Stromal cell of bone marrow (primary cell): ENCODE data around the gene MINK1.
"Not testable (repeated sequence)": the region's sequence is repeated elsewhere in the genome, so short reads cannot be mapped to it uniquely, and the experiment has no call there.

ENCODE experiments used
- DNase-seq: peaks from one replicate; pipeline ENCODE4 v3.0.0-alpha.2; 2012; ENCODE audit warnings: low read depth

Gene MINK1

GRCh38 chr17:4846635-4847390, 13.7 kb downstream of the MINK1 start:
- no peak for DNase-seq

DNA sequence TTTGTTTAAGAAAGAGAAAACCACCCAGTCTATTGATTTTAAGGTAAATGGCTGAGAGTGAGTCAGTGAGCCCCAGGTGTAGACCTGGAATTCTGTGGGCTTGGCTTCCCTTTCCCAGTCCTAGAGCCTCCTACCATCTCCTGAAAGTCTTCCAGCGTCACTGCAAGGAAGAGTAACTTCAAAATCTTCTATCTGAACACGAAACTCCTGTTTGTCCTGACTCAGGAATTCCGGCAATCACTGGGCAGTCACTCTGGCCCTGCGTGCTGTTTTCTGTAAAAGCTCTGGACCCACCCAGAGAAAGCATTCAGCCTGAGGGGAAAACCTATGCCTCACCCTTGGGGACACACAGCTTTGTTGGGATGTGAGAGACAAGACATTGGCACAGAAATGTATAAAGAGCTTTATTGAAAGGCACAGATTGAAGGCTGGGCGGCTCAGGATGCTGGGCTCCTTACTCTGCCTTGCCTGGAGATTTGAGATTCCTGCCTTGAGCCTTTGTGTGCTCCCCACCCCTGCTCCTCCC, 15.9 kb downstream of the MINK1 start:
- no peak for DNase-seq

- DNase-seq, result no peak
These were observed 17.1 kb downstream of the MINK1 start for GRCh38 chr17:4850246-4850645.

DNA sequence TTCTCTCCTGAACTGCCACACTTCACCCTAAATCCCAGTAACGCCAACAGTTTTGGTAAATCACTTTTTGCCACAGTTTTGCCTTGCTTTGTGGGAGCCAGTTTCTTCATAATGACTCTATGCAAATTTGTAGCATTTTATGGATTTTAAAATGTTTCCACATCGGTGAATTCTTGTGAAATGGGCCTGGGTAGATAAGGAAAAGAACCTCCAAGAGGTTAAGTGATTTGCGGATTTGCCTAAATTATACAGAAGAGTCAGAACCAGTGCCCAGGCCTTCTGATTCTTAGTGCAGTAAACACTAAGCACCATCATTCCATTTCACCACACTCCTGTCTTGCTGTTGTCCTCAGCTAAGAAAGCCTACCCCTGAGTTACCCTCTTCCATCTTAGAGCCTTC, 17.9 kb downstream of the MINK1 start:
- DNase-seq, result no peak

DNA sequence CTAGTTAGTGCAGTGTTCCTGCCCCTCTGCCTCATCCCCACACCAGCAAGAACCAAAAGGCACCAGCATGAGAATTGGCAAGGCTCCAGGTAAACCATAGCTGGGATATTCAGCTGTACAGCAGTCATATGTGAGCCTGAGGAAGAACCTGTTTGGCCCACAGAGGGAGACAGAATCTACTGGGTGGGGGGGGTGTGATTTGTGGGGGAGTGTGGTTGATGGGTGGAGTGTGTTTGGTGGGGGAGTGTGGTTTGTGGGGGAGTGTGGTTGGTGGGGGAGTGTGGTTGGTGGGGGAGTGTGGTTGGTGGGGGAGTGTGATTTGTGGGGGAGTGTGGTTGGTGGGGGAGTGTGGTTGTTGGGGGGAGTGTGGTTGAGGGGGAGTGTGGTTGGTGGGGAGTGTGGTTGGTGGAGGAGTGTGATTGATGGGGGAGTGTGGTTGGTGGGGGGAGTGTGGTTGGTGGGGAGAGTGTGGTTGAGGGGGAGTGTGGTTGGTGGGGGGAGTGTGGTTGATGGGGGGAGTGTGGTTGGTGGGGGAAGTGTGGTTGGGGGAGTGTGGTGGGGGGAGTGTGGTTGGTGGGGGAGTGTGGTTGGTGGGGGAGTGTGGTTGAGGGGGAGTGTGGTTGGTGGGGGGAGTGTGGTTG, 19.5 kb downstream of the MINK1 start:
- DNase-seq, result peak; percentile 29

DNA sequence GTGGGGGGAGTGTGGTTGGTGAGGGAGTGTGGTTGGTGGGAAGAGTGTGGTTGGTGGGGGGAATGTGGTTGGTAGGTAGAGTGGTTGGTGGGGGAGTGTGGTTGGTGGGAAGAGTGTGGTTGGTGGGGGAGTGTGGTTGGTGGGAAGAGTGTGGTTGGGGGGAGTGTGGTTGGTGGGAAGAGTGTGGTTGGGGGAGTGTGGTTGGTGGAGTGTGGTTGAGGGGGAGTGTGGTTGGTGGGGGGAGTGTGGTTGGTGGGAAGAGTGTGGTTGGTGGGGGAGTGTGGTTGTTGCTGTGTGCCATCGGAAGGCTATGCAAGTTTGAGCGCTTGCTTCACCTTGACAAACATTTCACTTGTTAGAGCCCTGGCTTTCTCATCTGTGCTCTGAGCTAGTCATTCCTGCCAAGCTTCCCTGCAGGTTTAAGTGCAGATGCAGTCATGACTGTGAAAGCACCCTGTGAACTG, 20.1 kb downstream of the MINK1 start:
- no peak for DNase-seq

DNA sequence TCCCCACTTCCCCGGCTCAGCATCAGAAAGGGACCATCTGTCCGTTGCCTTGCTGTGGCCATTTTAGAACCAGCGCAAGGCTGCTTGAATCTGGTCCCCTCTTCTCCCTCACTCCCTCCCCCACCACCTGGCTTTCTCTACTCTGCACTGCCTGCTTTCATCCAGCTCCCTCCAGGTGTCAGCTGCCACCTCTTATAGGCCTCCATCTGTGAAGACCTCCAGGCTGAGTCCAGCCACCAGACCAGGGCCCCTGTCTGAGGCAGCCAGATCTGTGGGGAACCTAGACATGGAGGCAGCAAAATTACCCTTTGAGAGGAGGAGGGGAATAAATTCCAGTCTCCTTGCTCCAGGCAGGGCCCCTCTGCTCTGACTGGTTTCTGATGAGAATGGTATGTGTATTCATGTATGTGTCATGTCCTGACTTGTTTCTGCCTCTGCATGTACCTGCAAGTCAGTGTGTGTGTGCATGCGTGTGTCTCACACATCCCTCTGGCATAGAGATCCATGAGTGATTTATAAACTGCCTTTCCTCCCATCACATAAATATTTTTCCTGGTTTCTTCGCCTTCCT, 21.1 kb downstream of the MINK1 start:
- DNase-seq, result no peak

DNA sequence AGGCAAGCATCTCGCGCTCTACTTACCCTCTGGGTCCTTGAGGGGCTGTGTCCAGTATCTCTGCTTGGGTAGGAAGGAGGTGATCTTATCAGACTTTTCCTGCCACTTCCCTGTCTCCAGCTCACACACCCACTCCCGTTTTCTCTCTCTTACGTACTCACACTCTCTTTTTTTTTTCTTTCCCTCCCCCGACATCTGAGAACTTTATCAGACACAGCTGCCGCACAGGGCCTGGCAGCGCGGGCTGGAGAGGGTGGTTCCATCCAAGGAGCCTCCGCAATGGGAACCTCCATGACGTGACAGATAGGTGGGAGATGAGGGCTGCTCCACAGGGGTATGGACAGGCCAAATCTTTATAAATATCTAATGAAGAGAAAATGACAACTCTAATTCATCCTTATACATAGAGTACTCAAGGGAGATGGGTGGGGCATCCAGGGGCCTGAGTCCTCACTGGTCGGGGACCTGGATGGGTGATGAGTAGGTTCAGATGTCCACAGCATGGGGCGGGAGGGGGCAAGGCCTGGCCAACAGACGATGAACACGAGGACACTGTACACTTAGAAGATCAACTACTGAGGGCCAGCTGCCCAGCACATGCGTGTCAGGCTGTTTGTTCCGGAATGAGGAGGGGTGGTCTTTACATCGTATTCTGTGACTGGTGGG, 23.3 kb downstream of the MINK1 start:
- no peak for DNase-seq

DNA sequence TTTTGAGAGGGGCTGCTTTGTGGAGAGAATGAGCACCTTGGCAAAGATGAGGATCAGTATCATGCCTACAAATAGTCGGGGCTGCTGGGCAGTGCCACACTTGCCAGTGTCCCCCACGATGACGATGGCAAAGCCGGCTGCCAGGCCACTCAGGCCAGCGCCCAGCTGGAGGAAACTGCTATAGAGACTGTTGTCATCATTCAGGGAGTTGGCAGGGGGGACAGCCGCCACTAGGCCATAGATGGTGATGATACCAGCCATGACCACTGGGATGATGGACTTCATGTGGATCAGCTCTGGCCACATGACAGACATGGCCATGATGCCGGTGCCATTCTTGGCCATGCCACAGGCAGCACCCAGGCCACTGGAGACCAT, 23.8 kb downstream of the MINK1 start:
- no peak for DNase-seq

GRCh38 chr17:4857347-4857746, 24.2 kb downstream of the MINK1 start:
- DNase-seq, result not testable (repeated sequence)

GRCh38 chr17:4858068-4858881, 25.1 kb downstream of the MINK1 start:
- DNase-seq, result no peak

DNA sequence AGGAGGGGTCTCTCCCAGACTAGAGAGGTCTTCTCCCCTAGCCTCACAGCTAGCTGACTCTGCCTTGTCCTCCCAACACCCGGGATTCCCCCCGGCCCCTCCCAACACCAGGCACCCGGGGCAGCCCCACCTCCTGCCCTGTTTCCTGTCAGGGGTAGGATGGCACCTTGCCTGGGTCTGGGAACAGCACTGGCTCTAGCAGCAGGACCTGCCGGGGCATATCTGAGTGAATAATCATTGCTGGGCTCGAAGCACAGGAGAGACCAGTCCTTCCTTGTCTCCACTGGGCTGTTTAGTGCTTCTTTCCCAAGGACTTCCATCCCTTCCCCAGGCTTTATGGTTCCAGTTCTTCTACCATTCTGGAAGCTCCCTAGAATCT, 25.7 kb downstream of the MINK1 start:
- no peak for DNase-seq

DNA sequence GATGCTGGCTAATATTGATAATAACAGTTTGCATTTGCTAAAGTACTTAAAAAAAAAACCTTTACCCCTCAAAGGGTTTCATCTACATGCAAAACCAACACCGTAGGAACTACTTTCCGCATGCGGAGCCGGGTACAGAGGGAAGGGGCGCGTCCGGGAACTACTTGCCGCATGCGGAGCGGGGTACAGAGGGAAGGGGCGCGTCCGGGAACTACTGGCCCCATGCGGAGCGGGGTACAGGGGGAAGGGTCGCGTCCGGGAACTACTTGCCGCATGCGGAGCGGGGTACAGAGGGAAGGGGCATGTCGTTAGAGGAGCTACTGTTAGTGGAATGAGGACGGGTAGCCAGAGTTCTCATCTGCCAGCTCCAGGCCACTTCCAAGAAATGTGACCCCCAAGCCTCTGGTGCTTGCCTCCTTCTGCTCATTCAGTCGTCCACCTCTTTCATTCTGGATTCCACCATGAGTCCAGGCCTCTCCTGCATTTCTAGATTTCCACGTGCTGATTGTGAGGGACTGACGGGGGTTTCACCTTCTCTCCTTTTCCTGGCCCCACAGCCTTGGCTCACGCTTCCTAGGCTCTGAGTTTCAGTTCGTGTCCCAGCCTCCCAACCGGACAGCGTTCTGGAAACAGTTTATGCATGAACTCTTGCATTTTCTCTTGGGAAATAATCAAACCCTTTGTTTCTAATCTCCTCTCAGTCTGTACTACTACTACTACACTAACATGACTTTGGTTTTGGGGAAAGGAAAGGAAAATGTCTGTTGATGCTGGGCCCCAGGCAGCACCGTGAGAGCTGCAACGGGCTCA, 26.9 kb downstream of the MINK1 start:
- no peak for DNase-seq

DNA sequence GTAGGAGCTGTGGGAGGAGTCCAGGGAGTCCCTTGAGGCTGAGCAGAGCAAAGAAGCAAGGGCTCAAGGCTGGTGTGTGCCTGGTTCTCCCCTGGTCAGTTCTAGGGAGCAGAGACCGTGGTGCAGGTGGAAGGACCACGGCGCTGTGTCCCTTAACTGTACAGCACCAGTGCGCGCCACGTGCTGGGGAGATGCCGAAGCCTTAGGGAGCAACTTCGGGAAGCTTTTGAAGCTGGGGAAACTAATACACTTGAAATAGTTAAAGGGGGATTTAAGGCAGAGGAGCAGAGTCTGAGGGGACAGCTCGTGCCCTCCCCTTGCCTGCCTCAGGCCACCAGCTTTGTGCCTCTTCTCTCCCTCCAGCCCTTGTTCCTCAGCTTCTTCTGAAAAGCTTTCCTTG, 27.5 kb downstream of the MINK1 start:
- DNase-seq, result no peak

- DNase-seq, result no peak
These were observed 27.9 kb downstream of the MINK1 start for GRCh38 chr17:4861052-4861451.

DNA sequence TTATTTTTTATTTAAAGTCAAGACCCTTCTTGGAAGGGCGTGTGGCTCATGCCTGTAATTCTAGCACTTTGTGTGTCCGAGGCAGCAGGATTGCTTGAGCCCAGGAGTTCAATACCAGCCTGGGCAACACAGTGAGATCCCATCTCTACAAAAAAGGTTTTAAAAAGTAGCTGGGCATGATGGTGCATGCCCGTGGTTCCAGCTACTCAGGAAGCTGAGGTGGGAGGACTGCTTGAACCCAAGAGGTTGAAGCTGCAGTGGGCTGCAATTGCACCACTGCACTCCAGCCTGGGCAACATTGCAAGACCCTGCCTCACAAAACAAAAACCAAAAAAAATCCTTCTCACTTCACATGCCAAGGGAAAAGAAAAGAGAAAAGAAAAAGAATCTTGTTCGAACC, 29.6 kb downstream of the MINK1 start:
- DNase-seq, result no peak

DNA sequence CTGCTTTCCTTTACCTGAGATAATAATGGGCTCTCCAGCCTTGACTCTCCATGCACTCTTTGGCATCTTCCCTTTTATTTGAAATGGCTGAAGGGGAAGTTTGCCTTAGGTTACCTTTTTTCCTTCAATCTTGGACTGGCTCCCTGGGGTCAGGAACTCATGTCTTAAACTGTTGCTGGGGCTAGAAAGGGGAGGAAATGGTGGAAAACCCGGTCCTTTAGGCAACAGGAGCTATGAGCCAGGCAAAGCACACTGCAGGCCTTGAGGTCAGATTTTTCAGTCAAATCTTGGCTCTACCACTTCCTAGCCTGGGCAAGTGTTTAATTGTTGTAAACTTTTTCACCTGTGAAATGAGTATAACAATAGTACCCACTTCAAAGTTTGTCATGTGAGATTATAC, 30.2 kb downstream of the MINK1 start:
- DNase-seq, result no peak

- not testable (repeated sequence) for DNase-seq
These were observed 34.4 kb downstream of the MINK1 start for GRCh38 chr17:4867535-4867934.

DNA sequence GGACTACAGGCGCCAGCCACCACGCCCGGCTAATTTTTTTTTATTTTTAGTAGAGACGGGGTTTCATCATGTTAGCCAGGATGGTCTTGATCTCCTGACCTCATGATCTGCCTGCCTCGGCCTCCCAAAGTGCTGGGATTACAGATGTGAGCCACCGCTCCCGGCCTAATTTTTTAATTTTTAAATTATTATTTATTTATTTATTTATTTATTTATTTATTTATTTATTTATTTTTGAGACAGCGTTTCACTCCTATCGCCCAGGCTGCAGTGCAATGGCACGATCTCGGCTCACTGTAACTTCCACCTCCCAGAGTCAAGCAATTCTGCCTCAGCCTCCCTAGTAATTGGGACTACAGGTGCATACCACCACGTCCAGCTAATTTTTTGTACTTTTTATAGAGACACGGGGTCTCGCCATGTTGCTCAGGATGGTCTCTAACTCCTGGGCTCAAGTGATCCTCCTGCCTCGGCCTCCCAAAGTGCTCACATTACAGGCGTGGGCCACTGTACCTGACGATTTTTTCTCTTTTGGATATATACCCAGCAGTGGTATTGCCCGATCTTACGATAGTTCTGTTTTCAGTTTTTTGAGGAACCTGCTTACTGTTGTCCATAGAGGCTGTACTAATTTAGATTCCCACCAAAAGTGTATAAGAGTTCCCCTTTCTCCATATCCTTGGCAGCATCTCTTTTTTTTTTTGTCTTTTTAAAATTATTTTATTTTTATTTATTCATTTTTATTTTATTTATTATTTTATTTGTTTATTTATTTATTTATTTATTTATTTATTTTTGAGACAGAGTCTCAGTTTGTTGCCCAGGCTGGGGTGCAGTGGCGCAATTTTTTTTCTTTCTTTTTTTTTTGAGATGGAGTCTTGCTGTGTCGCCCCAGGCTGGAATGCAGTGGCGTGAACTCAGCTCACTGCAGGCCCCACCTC, 36.2 kb downstream of the MINK1 start:
- DNase-seq, result not testable (repeated sequence)

- no peak for DNase-seq
These were observed 37.7 kb downstream of the MINK1 start for GRCh38 chr17:4870855-4871254.
